HepG2 (cell line): ENCODE measurements around the gene CMTM2. TPM values are rescaled to one million over a fixed set of nuclear protein-coding genes. Genes with fewer than 3 reads are reported as not detected.

Experiments used
- CENPT ChIP-seq: sonication (generic); formaldehyde crosslinking; IDR thresholded peaks from 2 replicates; pipeline ENCODE4 v1.8.0; 2022; ENCODE audit warnings: low read depth, mild to moderate bottlenecking, moderate library complexity, missing genetic modification reagents
- GATA4 ChIP-seq: sonication (generic); IDR thresholded peaks from 2 replicates; pipeline ENCODE4 v1.6.1; 2016; ENCODE audit warnings: antibody characterized with exemption, low read depth, borderline replicate concordance
- HCFC1 ChIP-seq: fragments of 150-350 bp; IDR thresholded peaks from 2 replicates; pipeline ENCODE4 v1.6.1; 2014; ENCODE audit warnings: low read depth, low read length
- KLF16 ChIP-seq, 2 experiments: sonication (generic) in 1 of 2; formaldehyde crosslinking in 1 of 2; IDR thresholded peaks; 2 replicates each; pipeline versions ENCODE4 v1.6.1 to v1.8.0; 2016 to 2023; ENCODE audit warnings: missing genetic modification reagents in 2 of 2, missing compliant biosample characterization in 1 of 2
- MYC ChIP-seq: sonication (generic); formaldehyde crosslinking; IDR thresholded peaks from 2 replicates; pipeline ENCODE4 v1.9.0; 2021; ENCODE audit warnings: missing genetic modification reagents, borderline replicate concordance
- MYNN ChIP-seq: sonication (generic); formaldehyde crosslinking; IDR thresholded peaks from 2 replicates; pipeline ENCODE4 v1.4.0; 2020; ENCODE audit warnings: mild to moderate bottlenecking, low read depth, missing genetic modification reagents
- MYPOP ChIP-seq: sonication (generic); formaldehyde crosslinking; IDR thresholded peaks from 2 replicates; pipeline ENCODE4 v1.8.1; 2023; ENCODE audit warnings: mild to moderate bottlenecking, moderate library complexity, missing genetic modification reagents
- NFIC ChIP-seq: IDR thresholded peaks from 2 replicates; pipeline ENCODE4 v1.6.1; 2012; ENCODE audit warnings: mild to moderate bottlenecking, low read length, inconsistent platforms
- PAWR ChIP-seq: sonication (generic); formaldehyde crosslinking; IDR thresholded peaks from 2 replicates; pipeline ENCODE4 v1.4.0; 2020; ENCODE audit warnings: missing genetic modification reagents, mild to moderate bottlenecking, borderline replicate concordance
- SOX6 ChIP-seq, 2 experiments: fragments of 450-650 bp in 1 of 2; sonication (generic) in 1 of 2; formaldehyde crosslinking in 1 of 2; IDR thresholded peaks; 2 replicates each; pipeline versions ENCODE4 v1.4.0 to v1.6.1; 2017 to 2020; ENCODE audit warnings: antibody characterized with exemption in 1 of 2, mild to moderate bottlenecking in 1 of 2, missing genetic modification reagents in 1 of 2
- SP140L ChIP-seq: sonication (generic); formaldehyde crosslinking; IDR thresholded peaks from 2 replicates; pipeline ENCODE4 v1.4.0; 2020; ENCODE audit warnings: missing genetic modification reagents, borderline replicate concordance
- TMF1 ChIP-seq: sonication (generic); formaldehyde crosslinking; IDR thresholded peaks from 2 replicates; pipeline ENCODE4 v1.8.1; 2022; ENCODE audit warnings: low read depth, missing genetic modification reagents
- TRIM24 ChIP-seq: sonication (generic); formaldehyde crosslinking; IDR thresholded peaks from 2 replicates; pipeline ENCODE4 v1.8.0; 2022; ENCODE audit warnings: mild to moderate bottlenecking, missing genetic modification reagents
- ZFP1 ChIP-seq: IDR thresholded peaks from 2 replicates; pipeline ENCODE4 v1.6.1; 2016
- ZNF296 ChIP-seq: sonication (generic); formaldehyde crosslinking; conservative IDR thresholded peaks from 2 replicates; pipeline ENCODE4 v1.5.0; 2020; ENCODE audit warnings: mild to moderate bottlenecking, missing genetic modification reagents
- ZNF451 ChIP-seq: sonication (generic); formaldehyde crosslinking; IDR thresholded peaks from 2 replicates; pipeline ENCODE4 v1.5.0; 2020; ENCODE audit warnings: mild to moderate bottlenecking, missing genetic modification reagents
- ZNF512B ChIP-seq: sonication (generic); formaldehyde crosslinking; IDR thresholded peaks from 2 replicates; pipeline ENCODE4 v1.5.1; 2020; ENCODE audit warnings: missing genetic modification reagents, mild to moderate bottlenecking, borderline replicate concordance
- ZNF720 ChIP-seq: sonication (generic); formaldehyde crosslinking; IDR thresholded peaks from 2 replicates; pipeline ENCODE4 v1.4.0; 2020; ENCODE audit warnings: missing genetic modification reagents
- ZNF776 ChIP-seq: sonication (generic); formaldehyde crosslinking; IDR thresholded peaks from 2 replicates; pipeline ENCODE4 v1.4.0; 2020; ENCODE audit warnings: mild to moderate bottlenecking, missing genetic modification reagents
- polyA plus RNA-seq, 8 experiments: library from polyadenylated mRNA; depleted of rRNA in 3 of 8; stranded (reverse) in 7 of 8; unstranded in 1 of 8; fragments of >200 nt; fragmentation: Illumina TruSeq in 4 of 8; extraction: Trizol in 4 of 8; gene quantifications; 2 replicates each; pipeline versions ENCODE4 v1.2.1 to v1.2.3, GENCODE V29; 2011 to 2016; ENCODE audit warnings: low read depth in 4 of 8, missing spikeins in 1 of 8, mixed read lengths in 1 of 8; ENCODE audit not compliant: insufficient read depth in 1 of 8
- total RNA-seq, 5 experiments: library from RNA; depleted of rRNA; stranded (reverse); fragments of >200 nt; fragmentation: Illumina TruSeq; extraction: Trizol; gene quantifications; 2 replicates each; pipeline ENCODE4 v1.2.3, GENCODE V29; 2016; ENCODE audit warnings: low read depth in 1 of 5
- TF ChIP-seq, protein P1 (sequence below): sonication (generic); formaldehyde crosslinking; IDR thresholded peaks from 2 replicates; pipeline ENCODE4 v1.4.0; 2020; ENCODE audit warnings: missing genetic modification reagents; ENCODE audit errors: not compliant biosample characterization
- TF ChIP-seq, protein P2 (sequence below), 2 experiments: sonication (generic) in 1 of 2; formaldehyde crosslinking in 1 of 2; IDR thresholded peaks; 2 replicates each; pipeline versions ENCODE4 v1.4.0 to v1.6.1; 2018 to 2020; ENCODE audit warnings: missing genetic modification reagents in 2 of 2, borderline replicate concordance in 1 of 2, low read depth in 1 of 2, mild to moderate bottlenecking in 1 of 2, missing biosample characterization in 1 of 2

Gene CMTM2
- total and polyA plus RNA-seq, 2 of the 13 experiments (the other 11 are each of a cell fraction or from before 2014, with no cell fraction given) = not detected

GRCh38 chr16:66549284-66550131 lies 29.8 kb upstream of the CMTM2 start, which contains the start of gene TK2 (continued):
- no peak for TF ChIP-seq SOX6 (IDR thresholded peaks at IDR 0.05)
- no peak; the same call in 1 of the 2 replicates for TF ChIP-seq SOX6 (CRISPR knock-in tag; IDR thresholded peaks at IDR 0.05)
- TF ChIP-seq ZNF776 = 0 out of 2 replicates have a peak, but pooled peaks have one; percentile 29
- 0 out of 2 replicates have a peak, but pooled peaks have one; percentile 57 for TF ChIP-seq GATA4
- peak; percentile 61; the same call in 1 of the 2 replicates for TF ChIP-seq CENPT (CRISPR knock-in tag)
- TF ChIP-seq MYNN (CRISPR knock-in tag) = no peak
- no peak for TF ChIP-seq TMF1 (CRISPR knock-in tag)
- 0 out of 2 replicates have a peak, but pooled peaks have one; percentile 68 for TF ChIP-seq PAWR
- TF ChIP-seq, protein P1, sequence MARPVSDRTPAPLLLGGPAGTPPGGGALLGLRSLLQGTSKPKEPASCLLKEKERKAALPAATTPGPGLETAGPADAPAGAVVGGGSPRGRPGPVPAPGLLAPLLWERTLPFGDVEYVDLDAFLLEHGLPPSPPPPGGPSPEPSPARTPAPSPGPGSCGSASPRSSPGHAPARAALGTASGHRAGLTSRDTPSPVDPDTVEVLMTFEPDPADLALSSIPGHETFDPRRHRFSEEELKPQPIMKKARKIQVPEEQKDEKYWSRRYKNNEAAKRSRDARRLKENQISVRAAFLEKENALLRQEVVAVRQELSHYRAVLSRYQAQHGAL = no peak
- TF ChIP-seq ZNF720 (CRISPR knock-in tag) = no peak
- TF ChIP-seq, protein P2, sequence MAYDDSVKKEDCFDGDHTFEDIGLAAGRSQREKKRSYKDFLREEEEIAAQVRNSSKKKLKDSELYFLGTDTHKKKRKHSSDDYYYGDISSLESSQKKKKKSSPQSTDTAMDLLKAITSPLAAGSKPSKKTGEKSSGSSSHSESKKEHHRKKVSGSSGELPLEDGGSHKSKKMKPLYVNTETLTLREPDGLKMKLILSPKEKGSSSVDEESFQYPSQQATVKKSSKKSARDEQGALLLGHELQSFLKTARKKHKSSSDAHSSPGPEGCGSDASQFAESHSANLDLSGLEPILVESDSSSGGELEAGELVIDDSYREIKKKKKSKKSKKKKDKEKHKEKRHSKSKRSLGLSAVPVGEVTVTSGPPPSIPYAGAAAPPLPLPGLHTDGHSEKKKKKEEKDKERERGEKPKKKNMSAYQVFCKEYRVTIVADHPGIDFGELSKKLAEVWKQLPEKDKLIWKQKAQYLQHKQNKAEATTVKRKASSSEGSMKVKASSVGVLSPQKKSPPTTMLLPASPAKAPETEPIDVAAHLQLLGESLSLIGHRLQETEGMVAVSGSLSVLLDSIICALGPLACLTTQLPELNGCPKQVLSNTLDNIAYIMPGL (CRISPR knock-in tag; IDR thresholded peaks at IDR 0.05; ENCODE audit: borderline replicate concordance in 1 of 2, low read depth in 1 of 2) = peak; percentile 87 to 95
- TF ChIP-seq ZNF512B (CRISPR knock-in tag) = peak; percentile 69; the same call in 1 of the 2 replicates
- no peak for TF ChIP-seq SP140L (CRISPR knock-in tag)
- no peak for TF ChIP-seq MYC (CRISPR knock-in tag)
- no peak for TF ChIP-seq ZFP1 (CRISPR knock-in tag)
- no peak for TF ChIP-seq HCFC1
- peak in 1 of 2 experiments; percentile 89; a peak in 1 of 4 replicates for TF ChIP-seq KLF16 (CRISPR knock-in tag; IDR thresholded peaks at IDR 0.05)
- peak; percentile 96 for TF ChIP-seq ZNF451 (CRISPR knock-in tag)
- TF ChIP-seq TRIM24 = no peak
- TF ChIP-seq MYPOP = peak; percentile 65; the same call in 1 of the 2 replicates
- no peak for TF ChIP-seq ZNF296 (CRISPR knock-in tag)
- TF ChIP-seq NFIC = no peak
